C4-2B (cell line): Measurements from ENCODE around the gene GPBP1L1.
"Not testable (repeated sequence)": the region's sequence is repeated elsewhere in the genome, so short reads cannot be mapped to it uniquely, and the experiment has no call there.

Source experiments
- H3K27ac ChIP-seq: fragments of 450-650 bp; 2 replicates; pipeline ENCODE4 v1.5.1; 2017
- ZFX ChIP-seq: fragments of 450-650 bp; IDR thresholded peaks from 2 replicates; pipeline ENCODE4 v1.6.1; 2017
- TF ChIP-seq, protein P1 (sequence below): fragments of 450-650 bp; conservative IDR thresholded peaks from 2 replicates; pipeline ENCODE4 v1.5.1; 2017; ENCODE audit warnings: mild to moderate bottlenecking

Gene GPBP1L1, protein sequence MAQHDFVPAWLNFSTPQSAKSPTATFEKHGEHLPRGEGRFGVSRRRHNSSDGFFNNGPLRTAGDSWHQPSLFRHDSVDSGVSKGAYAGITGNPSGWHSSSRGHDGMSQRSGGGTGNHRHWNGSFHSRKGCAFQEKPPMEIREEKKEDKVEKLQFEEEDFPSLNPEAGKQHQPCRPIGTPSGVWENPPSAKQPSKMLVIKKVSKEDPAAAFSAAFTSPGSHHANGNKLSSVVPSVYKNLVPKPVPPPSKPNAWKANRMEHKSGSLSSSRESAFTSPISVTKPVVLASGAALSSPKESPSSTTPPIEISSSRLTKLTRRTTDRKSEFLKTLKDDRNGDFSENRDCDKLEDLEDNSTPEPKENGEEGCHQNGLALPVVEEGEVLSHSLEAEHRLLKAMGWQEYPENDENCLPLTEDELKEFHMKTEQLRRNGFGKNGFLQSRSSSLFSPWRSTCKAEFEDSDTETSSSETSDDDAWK

DNA sequence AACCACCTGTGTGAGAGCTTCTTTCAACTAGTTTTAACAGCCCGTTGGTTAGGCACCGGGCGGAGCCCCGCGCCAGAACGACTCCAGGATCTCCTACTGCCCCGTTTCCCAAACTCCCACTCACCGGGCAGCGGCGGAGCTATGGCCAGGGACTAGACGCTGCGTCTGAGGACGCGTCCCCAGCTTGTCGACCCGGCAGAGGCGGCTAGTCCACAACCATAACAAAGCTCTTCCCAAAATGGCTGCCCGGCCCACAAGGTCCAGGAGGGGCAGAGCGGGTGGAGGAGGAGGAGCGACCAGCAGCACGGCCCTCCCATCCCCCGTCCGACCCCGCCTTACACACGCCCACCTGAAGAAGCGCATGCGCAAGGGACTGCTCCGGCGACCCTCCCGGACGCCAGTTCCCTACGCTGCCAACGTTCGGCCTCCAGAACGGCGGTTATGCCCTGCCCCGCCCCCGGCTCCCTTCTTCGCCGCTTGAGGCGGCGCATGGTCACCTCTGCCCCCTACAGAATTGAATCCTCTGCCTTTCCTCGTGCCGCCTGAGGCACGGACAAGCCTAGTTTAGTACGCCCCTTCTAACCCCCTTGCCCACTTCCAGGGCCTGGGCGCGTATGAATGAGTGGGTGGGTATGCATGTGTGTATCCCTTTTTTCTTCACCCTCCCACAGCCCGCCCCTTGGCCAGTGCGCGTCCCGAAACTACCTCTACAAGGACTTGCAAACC is at the start of gene GPBP1L1:
TSS of gene GPBP1L1 (minus strand) at position 246 of the 726 bp plus-strand sequence. CDS start 27,446 bp downstream, outside the sequence.
- no peak for TF ChIP-seq ZFX
- TF ChIP-seq, protein P1, sequence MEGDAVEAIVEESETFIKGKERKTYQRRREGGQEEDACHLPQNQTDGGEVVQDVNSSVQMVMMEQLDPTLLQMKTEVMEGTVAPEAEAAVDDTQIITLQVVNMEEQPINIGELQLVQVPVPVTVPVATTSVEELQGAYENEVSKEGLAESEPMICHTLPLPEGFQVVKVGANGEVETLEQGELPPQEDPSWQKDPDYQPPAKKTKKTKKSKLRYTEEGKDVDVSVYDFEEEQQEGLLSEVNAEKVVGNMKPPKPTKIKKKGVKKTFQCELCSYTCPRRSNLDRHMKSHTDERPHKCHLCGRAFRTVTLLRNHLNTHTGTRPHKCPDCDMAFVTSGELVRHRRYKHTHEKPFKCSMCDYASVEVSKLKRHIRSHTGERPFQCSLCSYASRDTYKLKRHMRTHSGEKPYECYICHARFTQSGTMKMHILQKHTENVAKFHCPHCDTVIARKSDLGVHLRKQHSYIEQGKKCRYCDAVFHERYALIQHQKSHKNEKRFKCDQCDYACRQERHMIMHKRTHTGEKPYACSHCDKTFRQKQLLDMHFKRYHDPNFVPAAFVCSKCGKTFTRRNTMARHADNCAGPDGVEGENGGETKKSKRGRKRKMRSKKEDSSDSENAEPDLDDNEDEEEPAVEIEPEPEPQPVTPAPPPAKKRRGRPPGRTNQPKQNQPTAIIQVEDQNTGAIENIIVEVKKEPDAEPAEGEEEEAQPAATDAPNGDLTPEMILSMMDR = no peak

DNA sequence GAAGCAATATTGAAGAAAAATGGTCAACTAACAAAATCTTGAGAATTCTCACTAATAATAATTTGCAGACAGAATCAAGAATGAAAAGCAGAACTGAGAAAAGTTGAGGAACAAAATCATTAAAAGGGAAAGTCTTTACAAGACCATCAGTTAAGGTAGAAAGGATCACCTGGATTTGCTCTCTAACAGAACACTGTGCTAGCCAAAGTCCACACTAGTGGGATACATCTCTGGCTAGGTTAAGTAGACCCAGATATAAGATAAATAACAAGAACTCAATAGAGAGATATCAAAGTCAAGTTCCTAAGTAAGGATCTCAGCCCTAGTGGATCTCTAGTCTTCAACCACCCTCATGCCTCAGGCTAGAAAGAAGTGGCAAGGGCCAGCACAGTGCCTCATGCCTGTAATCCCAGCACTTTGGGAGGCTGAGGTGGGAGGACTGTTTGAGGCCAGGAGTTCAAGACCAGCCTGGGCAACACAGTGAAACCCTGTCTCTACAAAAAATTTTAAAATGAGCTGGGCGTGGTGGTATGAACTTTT is 44.5 kb upstream of the GPBP1L1 start:
- no peak overlapping the region for H3K27ac ChIP-seq
- TF ChIP-seq, protein P1 = no peak
- TF ChIP-seq ZFX = no peak

More for the DNA sequence above, at the start of gene GPBP1L1:
- peak within 1 kb of the TSS; percentile 95 for H3K27ac ChIP-seq

DNA sequence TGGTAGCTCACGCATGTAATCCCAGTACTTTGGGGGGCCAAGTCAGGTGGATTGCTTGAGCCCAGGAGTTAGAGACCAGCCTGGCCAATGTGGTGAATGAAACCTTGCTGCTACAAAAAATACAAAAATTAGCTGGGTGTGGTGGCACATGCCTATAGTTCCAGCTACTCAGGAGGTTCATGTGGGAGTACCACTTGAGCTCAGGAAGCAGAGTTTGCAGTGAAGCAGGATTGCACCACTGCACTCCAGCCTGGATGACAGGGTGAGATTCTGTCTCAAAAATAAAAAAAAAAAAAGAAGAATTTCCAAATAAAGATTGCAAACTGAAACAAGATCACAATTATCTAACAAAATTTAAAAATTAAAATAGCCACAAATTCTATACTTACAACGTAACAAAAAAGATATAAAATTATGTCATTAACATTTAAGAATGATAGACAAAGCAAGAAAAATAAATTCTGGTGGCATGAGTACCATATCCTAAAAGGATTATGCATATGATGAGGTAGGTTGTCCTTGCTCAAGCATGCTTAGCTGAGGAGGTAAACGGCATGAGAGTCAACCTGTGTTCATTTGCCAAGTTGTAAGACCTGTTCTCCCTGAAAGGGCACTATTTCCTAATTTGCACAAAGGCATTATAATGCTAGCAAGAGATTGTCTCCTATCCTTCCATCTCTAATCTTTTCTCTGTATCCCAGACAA is 43.9 kb upstream of the GPBP1L1 start:
- no peak for TF ChIP-seq ZFX
- TF ChIP-seq, protein P1 = no peak
- no peak overlapping the region for H3K27ac ChIP-seq

DNA sequence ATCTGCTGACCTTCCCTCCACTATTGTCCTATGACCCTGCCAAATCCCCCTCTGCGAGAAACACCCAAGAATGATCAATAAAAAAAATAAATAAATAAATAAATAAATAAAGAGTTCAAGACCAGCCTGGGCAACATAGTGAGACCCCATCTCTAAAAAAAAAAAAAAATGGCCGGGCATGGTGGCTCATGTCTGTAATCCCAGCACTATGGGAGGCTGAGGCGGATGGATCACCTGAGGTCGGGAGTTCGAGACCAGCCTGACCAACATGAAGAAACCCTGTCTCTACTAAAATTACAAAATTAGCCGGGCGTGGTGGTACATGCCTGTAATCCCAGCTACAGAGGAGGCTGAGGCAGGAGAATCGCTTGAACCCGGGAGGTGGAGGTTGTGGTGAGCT is 39.7 kb upstream of the GPBP1L1 start:
- H3K27ac ChIP-seq = not testable (repeated sequence)

DNA sequence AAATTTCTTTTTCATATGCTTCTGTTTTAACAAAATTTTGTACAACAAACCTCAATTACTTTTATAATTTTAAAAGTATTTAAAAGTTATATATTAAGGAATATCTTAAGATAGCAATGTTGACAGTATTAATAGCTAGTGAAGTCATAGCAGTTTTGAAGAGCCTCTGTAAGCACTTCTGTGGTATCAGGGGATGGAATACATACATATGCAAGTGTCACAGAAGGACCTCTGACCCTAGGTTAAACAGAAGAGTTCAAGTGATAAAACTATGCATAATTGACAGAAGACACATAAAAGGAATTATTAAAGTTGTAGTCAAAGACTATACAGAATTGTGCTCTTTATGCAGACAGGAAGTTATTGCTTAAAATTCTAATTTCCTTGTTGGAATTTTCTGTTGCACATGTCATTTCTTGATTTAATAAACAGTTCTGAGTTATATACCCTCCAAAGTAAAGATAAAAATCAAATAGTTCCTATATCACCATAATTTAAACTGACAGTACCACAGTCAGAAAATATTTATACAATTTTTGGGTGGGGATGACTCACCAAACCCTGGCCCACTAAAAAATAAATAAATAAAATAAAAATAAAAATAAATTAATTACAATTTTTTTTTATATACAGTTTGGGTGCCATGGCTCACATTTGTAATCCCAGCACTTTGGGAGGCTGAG is 37.1 kb upstream of the GPBP1L1 start:
- H3K27ac ChIP-seq = no peak overlapping the region
- TF ChIP-seq ZFX = no peak
- TF ChIP-seq, protein P1 = no peak

DNA sequence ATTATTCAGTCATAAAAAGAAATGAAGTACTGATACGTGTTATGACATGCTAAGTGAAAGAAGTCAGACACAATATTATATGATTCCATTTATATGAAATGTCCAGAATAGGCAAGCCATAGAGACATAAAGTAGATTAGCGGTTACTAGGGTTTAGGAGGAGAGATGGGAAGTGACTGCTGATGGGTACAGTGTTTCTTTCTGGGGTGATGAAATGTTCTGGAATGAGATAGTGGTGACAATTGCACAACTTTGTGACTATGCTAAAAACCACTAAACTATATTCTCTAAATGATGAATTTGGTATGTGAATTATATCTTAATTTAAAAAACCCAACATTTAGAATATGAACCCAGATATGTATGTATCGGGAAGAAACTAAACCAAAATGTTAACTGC is 36.5 kb upstream of the GPBP1L1 start:
- TF ChIP-seq, protein P1 = no peak
- TF ChIP-seq ZFX = no peak
- H3K27ac ChIP-seq = no peak overlapping the region

DNA sequence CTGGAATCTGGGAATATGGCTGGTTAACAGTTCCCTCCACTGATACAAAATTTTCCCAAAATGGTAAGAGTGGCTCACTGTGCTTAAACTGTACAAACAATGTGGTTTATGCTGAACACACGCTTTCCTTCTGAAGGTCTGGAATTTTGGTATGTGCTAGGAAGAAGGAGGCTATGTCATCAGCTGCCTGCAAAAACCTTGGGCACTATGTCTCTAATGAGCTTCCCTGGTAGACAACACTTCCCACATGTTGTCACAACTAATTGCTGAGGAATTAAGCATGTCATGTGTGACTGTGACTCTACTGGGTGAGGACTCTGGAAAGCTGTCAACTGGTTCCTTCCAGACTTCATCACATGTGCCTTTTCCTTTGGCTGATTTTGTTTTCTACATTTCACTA is 34.9 kb upstream of the GPBP1L1 start:
- no peak for TF ChIP-seq ZFX
- TF ChIP-seq, protein P1 = no peak
- H3K27ac ChIP-seq = no peak overlapping the region
